ENCODE measurements around the gene GUSB.
"Not testable (repeated sequence)": the region's sequence is repeated elsewhere in the genome, so short reads cannot be mapped to it uniquely, and the experiment has no call there.

Gene GUSB
- total RNA-seq = 29.3 to 46.6 (median 41.2) reads per million in 4 donors

GRCh38 chr7:65981965-65982792, at the start of gene GUSB:
TSS of gene GUSB (minus strand) at chr7:65982213. CDS start at chr7:65982183, 30 bp downstream.
- DNase-seq = peak; percentile 71 to 89 (median 81)

DNA sequence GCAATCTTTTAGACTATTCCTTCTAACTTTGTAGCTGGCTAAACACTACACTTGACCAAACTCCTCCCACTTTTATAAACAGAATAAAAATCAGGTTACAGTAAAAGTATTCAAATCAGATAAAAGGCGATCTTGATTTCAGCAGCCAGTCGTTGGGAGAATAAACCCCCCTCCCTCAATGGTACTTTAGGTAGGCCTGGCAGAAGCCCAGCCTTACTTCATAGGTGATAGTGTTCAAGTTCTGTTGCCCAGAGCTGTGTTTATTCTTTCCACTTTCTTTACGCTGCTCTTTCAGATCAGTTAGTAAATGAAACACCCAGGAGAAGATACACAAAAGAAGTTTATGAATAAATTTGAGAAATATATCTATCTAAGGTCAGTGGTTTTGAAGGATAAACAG, 46.3 kb upstream of the GUSB start:
- not testable (repeated sequence) for DNase-seq

DNA sequence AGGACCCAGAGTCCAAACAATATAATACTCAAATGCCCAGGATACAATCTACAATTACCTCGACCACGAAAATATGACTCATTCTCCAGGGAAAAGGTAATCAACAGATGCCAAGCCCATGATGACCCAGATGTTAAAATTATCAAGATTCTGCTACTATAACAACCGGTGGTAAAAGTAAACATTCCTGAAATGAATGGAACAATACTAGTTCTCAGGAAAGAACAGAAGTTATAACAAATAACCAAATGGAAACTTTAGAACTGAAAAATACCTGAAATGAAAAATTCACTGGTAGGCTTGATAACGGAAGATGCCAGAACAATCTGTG, 34.1 kb upstream of the GUSB start:
- no peak for DNase-seq

- no peak for DNase-seq
These were observed 33.6 kb upstream of the GUSB start for GRCh38 chr7:66015440-66016130.

DNA sequence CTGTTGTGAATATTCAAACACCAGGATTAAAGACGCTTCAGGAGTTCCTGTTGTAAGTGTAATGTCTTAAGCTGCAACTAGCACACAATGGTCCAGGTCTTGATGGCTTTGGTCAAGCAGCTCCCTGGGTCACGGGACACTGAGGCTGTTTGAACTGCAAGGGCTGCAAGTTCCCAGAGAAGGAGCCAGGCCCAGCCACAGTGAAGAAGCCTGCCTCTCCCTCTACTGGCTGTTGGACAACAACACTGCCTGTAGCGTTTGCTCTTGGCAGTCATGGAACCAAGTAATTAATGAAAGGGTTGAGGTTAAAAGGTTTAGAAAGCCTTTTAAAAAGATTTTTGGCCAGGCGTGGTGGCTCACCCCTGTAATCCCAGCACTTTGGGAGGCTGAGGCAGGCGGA, 31.9 kb upstream of the GUSB start:
- no peak for DNase-seq

DNA sequence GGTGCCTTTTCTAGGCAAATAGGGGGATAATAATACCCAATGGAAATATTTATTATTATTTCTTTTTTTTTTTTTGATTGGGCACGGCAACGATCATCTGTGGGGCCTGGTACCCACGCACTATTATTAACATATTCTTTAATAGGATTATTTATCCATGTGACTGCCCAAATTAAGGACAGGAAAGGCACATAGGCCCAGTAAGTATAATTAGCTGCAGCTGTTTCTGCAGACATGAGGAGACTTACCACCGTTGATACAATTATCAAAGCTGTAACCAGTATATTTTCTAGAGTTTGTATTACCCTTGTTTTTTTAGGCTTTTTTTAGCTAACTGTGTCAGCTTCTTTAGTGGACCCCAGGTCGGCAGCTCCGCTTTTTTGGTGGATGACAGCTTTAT, 25.2 kb upstream of the GUSB start:
- no peak for DNase-seq

- not testable (repeated sequence) for DNase-seq
These were observed 23.2 kb upstream of the GUSB start for GRCh38 chr7:66005115-66005671.

- not testable (repeated sequence) for DNase-seq
These were observed 18.9 kb upstream of the GUSB start for GRCh38 chr7:66000823-66001417.

GRCh38 chr7:65994984-65995383, 13.0 kb upstream of the GUSB start:
- DNase-seq = not testable (repeated sequence)

DNA sequence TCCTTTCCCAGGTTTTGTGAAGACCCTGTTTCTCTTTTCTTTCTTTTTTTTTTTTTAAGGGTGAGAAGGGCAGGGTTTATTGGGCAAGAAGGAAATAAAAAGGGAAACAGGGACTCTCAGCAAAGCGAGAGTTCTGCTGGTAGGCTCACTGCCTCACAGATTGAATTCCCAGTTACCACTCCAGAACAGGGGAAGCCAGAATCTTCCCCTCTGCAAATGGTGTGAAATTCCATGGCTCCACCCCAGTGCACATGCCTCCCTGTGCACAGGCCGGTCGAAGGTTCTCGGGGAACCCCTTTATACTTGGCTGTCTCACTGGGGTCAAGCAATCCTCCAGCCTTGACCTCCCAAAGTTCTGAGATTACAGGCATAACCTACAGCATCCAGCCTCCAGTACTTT, 10.5 kb upstream of the GUSB start:
- DNase-seq = no peak

GRCh38 chr7:65991829-65992228, 9.8 kb upstream of the GUSB start:
- not testable (repeated sequence) for DNase-seq

- DNase-seq = no peak
These were observed 7.7 kb upstream of the GUSB start for GRCh38 chr7:65989694-65990080.

DNA sequence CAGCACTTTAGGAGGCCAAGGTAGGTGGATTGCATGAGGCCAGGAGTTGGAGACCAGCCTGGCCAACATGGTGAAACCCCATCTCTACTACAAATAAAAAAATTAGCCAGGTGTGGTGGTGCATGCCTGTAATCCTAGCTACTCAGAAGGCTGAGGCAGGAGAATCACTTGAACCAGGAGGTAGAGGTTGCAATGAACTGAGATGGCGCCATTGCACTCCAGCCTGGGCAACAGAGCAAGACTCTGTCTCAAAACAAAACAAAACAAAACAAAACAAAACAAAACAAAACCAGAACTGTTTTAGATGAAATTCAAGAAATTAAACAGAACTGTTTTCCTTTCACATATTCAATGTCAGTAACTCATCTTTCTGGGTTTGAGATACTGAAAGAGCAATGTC, 6.5 kb upstream of the GUSB start:
- DNase-seq = not testable (repeated sequence)

DNA sequence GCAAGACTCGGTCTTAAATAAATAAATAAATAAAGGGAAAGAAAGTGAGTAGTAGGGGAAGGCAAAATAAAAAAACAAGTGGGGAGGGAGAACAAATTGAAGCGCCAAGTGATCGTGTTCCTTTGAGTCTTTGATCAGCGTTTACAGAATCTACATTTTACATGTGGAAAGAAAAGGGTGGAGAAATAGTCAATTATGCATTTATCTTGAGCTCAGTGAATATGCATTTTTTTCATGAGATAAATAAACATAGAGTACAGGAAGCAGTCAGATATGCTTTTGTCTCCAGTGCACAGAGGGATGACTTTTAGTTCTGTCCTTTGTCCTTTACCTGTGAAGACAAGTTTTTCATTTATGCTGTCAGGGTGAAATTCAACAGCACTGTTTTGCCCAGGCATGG, 6.1 kb upstream of the GUSB start:
- no peak for DNase-seq

GRCh38 chr7:65983965-65984658, 2.1 kb upstream of the GUSB start:
- DNase-seq = no peak

DNA sequence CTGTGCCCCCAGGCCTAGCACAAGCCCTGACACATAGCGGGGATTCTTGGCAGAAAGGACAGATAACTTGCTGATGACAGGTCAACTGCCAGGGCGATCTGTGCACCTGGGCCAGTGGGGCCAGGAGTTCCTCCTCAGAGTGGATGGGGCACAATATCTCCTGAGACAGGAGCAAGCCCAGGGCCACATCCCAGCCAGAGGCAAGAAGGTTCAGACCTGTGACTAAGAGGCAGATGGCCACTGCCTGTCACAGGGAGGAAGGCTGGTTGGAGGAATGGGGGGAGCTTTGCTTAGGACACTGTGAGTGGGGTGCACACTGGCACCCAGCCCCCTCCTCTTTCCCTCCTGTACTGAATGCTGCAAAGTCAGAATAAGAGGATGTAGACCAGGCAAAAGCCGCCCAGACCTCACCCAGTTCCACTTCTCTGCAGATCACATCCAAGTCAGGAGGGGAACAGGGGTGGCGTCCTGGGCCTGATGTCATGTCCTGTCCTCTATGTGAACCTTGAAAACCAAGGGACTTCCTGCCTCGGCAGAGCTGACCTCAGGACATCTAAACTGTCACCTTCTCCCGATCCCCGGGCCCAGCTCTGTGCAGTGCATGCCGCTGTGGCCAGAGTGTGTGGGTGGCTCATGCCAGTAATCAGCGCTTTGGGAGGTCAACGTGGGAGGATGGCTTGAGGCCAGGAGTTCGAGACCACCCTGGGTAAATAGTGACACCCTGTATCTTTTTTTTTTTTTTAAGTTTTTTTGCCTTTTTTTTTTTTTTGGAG, 1.3 kb downstream of the GUSB start:
- peak; percentile 26 to 79 (median 39) for DNase-seq

DNA sequence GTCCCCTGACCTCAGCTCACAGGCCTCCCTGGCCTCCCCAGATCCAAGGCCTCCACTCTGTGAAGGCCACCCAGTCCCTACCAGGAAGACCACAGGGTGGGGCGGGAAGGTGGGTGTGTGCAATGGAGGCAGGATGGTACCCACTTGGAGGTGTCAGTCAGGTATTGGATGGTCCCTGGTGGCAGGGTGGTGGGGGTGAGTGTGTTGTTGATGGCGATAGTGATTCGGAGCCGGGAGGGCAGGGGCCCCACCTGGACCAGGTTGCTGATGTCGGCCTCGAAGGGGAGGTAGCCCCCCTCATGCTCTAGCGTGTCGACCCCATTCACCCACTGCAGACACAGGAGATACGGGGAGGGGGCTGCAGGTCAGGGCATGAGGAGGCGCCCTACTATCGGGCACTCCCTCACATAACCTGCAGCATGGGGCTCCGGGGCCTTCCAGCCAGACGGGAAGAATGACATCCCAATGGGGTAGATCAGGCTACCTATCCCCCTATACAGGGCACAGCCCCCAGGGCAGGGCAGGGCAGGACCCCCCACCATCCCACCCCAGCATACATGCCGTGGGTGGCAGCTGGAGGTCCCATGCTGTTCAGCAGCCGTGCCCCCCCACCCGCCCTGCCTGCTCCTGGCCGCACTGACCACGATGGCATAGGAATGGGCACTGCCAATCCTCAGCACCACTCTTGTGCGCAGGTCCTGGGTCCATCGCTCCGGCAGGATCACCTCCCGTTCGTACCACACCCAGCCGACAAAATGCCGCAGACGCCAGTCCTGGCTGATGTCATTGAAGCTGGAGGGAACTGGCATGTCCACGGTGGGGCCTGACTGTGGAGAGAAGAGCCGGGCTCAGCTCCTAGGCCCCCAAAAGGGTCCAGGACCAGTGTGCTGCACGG, 2.2 kb downstream of the GUSB start:
- DNase-seq = no peak

GRCh38 chr7:65978891-65979582, 3.0 kb downstream of the GUSB start:
- no peak for DNase-seq

GRCh38 chr7:65976659-65977196, 5.3 kb downstream of the GUSB start:
- DNase-seq = no peak

GRCh38 chr7:65975814-65976445, 6.1 kb downstream of the GUSB start:
- DNase-seq = no peak

Measured in T-helper 1 cell (primary cell).